BJ (cell line): Measurements from ENCODE around the gene ACRV1. TPM values are rescaled to one million over a fixed set of nuclear protein-coding genes. Genes with fewer than 3 reads are reported as not detected.

Experiments
- CTCF ChIA-PET: fragments of 350-600 bp; formaldehyde crosslinking; extraction: SDS; loops from one replicate; lab custom pipeline; 2021; ENCODE audit warnings: antibody characterized with exemption, inconsistent platforms; lab: Yijun Ruan, JAX
- POLR2A ChIA-PET: fragments of 300-600 bp; sonication (Branson Sonifier 250); formaldehyde crosslinking; extraction: SDS; loops from one replicate; lab custom pipeline; 2021; ENCODE audit warnings: antibody characterized with exemption; lab: Charles Lee
- DNase-seq: peaks from one replicate; pipeline ENCODE4 v3.0.0-alpha.2; 2011; ENCODE audit warnings: low read depth
- H3K27me3 ChIP-seq: 2 replicates; pipeline ENCODE4 v1.6.0; 2011; ENCODE audit warnings: low read length; ENCODE audit not compliant: control insufficient read depth, insufficient read depth
- H3K36me3 ChIP-seq: 2 replicates; pipeline ENCODE4 v1.5.1; 2011; ENCODE audit warnings: low read length; ENCODE audit not compliant: control insufficient read depth, insufficient read depth
- H3K4me3 ChIP-seq: 2 replicates; pipeline ENCODE4 v1.5.1; 2011; ENCODE audit warnings: low read depth, mild to moderate bottlenecking, control low read depth, low read length
- CTCF ChIP-seq: IDR thresholded peaks from 2 replicates; pipeline ENCODE4 v1.5.1; 2011; ENCODE audit warnings: low read depth, mild to moderate bottlenecking, control low read depth, inconsistent platforms, low read length, moderate library complexity; ENCODE audit not compliant: insufficient read depth
- polyA plus RNA-seq: library from polyadenylated mRNA; depleted of rRNA; stranded (reverse); fragments of >200 nt; gene quantifications from 2 replicates; pipeline ENCODE4 v1.2.3, GENCODE V29; 2011

Gene ACRV1
- polyA plus RNA-seq, 1 experiment = 0.22 TPM

- no peak for DNase-seq
- ChIA-PET CTCF (no interaction called here), POLR2A (no interaction called here)
- Histone ChIP-seq H3K27me3 (no peaks in the 10 kb centered on the region), H3K36me3 (no peaks in the 10 kb centered on the region), H3K4me3 (no peak overlapping the region)
- TF ChIP-seq CTCF = no peak
These were observed 13.5 kb downstream of the ACRV1 start for GRCh38 chr11:125667151-125667550.

- no peak for DNase-seq
- H3K27me3 ChIP-seq = no peaks in the 10 kb centered on the region
- ChIA-PET CTCF (no interaction called here), POLR2A (no interaction called here)
- H3K36me3 ChIP-seq = no peaks in the 10 kb centered on the region
- no peak overlapping the region for H3K4me3 ChIP-seq
- no peak for TF ChIP-seq CTCF
These were observed 16.7 kb downstream of the ACRV1 start for GRCh38 chr11:125663910-125664309.

GRCh38 chr11:125662689-125663088, 18.0 kb downstream of the ACRV1 start:
- DNase-seq = no peak
- no peak for TF ChIP-seq CTCF
- POLR2A ChIA-PET = no interaction called here
- H3K36me3 ChIP-seq = no peaks in the 10 kb centered on the region
- H3K4me3 ChIP-seq = no peak overlapping the region
- H3K27me3 ChIP-seq = no peaks in the 10 kb centered on the region
- CTCF ChIA-PET = no interaction called here

GRCh38 chr11:125649465-125650166, 31.0 kb downstream of the ACRV1 start:
- no peaks in the 10 kb centered on the region for H3K27me3 ChIP-seq
- no peak for TF ChIP-seq CTCF
- ChIA-PET CTCF (interaction anchor here (0.6 to 0.7 kb wide), 3 partner anchors 16 to 116 kb away, joined by 3 to 4 read pairs (median 3); no protein-coding TSS in a partner anchor), POLR2A (no interaction called here)
- H3K4me3 ChIP-seq = no peak overlapping the region
- no peaks in the 10 kb centered on the region; the same call in none of the 2 replicates for H3K36me3 ChIP-seq
- no peak for DNase-seq

GRCh38 chr11:125645871-125646270, 34.8 kb downstream of the ACRV1 start:
- Histone ChIP-seq H3K36me3 (no peaks in the 10 kb centered on the region; the same call in none of the 2 replicates), H3K4me3 (no peak overlapping the region), H3K27me3 (no peaks in the 10 kb centered on the region)
- CTCF ChIA-PET = no interaction called here
- TF ChIP-seq CTCF = no peak
- DNase-seq = no peak
- POLR2A ChIA-PET = no interaction called here
